ENCODE results near the gene ACAP3.

DNA sequence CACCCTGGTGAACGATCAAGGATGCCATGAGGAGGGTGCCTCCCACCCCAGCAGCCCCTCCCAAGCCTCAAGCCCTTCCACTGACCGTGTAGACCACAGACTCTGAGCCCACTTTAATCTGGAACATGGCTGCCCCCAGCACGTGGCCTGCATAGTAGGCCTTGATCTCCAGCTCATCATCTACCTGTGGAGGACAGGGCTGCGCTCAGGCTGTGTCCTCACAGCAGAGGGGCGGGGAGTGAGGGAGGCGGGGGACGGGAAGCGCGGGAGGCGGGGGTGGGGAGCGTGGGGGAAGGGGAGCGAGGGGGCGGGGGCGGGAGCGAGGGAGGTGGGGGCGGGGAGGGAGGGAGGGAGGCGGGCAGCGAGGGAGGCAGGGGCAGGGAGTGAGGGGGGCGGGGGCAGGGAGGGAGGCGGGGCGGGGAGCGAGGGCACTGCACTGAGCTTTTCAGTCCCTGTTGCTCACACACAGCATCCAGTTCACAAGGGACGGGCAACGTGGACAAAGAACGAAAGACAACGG, 7.8 kb upstream of the ACAP3 start:
- TF ChIP-seq, protein P1, sequence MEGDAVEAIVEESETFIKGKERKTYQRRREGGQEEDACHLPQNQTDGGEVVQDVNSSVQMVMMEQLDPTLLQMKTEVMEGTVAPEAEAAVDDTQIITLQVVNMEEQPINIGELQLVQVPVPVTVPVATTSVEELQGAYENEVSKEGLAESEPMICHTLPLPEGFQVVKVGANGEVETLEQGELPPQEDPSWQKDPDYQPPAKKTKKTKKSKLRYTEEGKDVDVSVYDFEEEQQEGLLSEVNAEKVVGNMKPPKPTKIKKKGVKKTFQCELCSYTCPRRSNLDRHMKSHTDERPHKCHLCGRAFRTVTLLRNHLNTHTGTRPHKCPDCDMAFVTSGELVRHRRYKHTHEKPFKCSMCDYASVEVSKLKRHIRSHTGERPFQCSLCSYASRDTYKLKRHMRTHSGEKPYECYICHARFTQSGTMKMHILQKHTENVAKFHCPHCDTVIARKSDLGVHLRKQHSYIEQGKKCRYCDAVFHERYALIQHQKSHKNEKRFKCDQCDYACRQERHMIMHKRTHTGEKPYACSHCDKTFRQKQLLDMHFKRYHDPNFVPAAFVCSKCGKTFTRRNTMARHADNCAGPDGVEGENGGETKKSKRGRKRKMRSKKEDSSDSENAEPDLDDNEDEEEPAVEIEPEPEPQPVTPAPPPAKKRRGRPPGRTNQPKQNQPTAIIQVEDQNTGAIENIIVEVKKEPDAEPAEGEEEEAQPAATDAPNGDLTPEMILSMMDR (IDR thresholded peaks at IDR 0.05; ENCODE audit: insufficient read depth, low read length): no peak
- 0 out of 2 replicates have a peak, but pooled peaks have one; percentile 3 for TF ChIP-seq POLR2AphosphoS5 (IDR thresholded peaks at IDR 0.05; ENCODE audit: low read depth)
- no peak for TF ChIP-seq GABPA (IDR thresholded peaks at IDR 0.05; ENCODE audit: low read depth)

Measured in HL-60 (cell line).